ENCODE data around the gene GPRIN2. TPM values are rescaled to one million over a fixed set of nuclear protein-coding genes. Genes with fewer than 3 reads are reported as not detected.
"Not testable (repeated sequence)": the region's sequence is repeated elsewhere in the genome, so short reads cannot be mapped to it uniquely, and the experiment has no call there.

Gene GPRIN2
- total RNA-seq, 2 experiments from 2014 or later = not detected

- CTCF ChIA-PET = no interaction called here
- no peak overlapping the region for H3K27ac Mint-ChIP-seq
- Histone ChIP-seq H3K27me3 (ENCODE audit: control insufficient read depth in 1 of 2, insufficient read depth in 2 of 2, low read length in 2 of 2) (no peaks in the 10 kb centered on the region), H3K4me1 (ENCODE audit: insufficient read depth, low read length) (no peaks in the 10 kb centered on the region), H3K4me3 (ENCODE audit: low read length) (no peak overlapping the region), H3K27ac (ENCODE audit: low read depth in 1 of 2, low read length in 2 of 2) (no peak overlapping the region), H3K9me3 (ENCODE audit: control insufficient read depth in 1 of 2, insufficient read depth in 1 of 2, low read length in 2 of 2) (no peaks in the 10 kb centered on the region), H3K36me3 (ENCODE audit: insufficient read depth, low read length) (no peaks in the 10 kb centered on the region)
- H3K36me3 Mint-ChIP-seq (ENCODE audit: low read depth) = no peaks in the 10 kb centered on the region
- ATAC-seq (ENCODE audit: poor library complexity) (no peak), DNase-seq (peak in 2 of 14 experiments; percentile 0 to 32)
- TF ChIP-seq CTCF (IDR thresholded peaks at IDR 0.05) = no peak
- H3K4me1 Mint-ChIP-seq (ENCODE audit: low read depth) = no peaks in the 10 kb centered on the region
- no peaks in the 10 kb centered on the region for H3K9me3 Mint-ChIP-seq
- intact Hi-C loops (cut with DNase I, micrococcal nuclease) = no loop called here
- no peaks in the 10 kb centered on the region for H3K27me3 Mint-ChIP-seq
- POLR2A ChIA-PET = no interaction called here
- H3K4me3 Mint-ChIP-seq = no peak overlapping the region
Measured at GRCh38 chr10:46514431-46514861, 42.0 kb downstream of the GPRIN2 start.

GRCh38 chr10:46513333-46513732, 43.1 kb downstream of the GPRIN2 start:
- POLR2A ChIA-PET; H3K4me3 ChIP-seq (ENCODE audit: low read length); H3K27me3 Mint-ChIP-seq; H3K27ac Mint-ChIP-seq; H3K27ac ChIP-seq (ENCODE audit: low read depth in 1 of 2, low read length in 2 of 2); intact Hi-C loops (cut with DNase I, micrococcal nuclease); H3K36me3 Mint-ChIP-seq (ENCODE audit: low read depth); H3K9me3 Mint-ChIP-seq; H3K9me3 ChIP-seq (ENCODE audit: control insufficient read depth in 1 of 2, insufficient read depth in 1 of 2, low read length in 2 of 2); H3K4me1 Mint-ChIP-seq (ENCODE audit: low read depth); CTCF ChIA-PET; H3K4me3 Mint-ChIP-seq; DNase-seq; H3K4me1 ChIP-seq (ENCODE audit: insufficient read depth, low read length); H3K27me3 ChIP-seq (ENCODE audit: control insufficient read depth in 1 of 2, insufficient read depth in 2 of 2, low read length in 2 of 2); H3K36me3 ChIP-seq (ENCODE audit: insufficient read depth, low read length); ATAC-seq (ENCODE audit: poor library complexity): not testable (repeated sequence)

- H3K27me3 ChIP-seq (ENCODE audit: control insufficient read depth in 1 of 2, insufficient read depth in 2 of 2, low read length in 2 of 2); H3K4me3 Mint-ChIP-seq; H3K9me3 ChIP-seq (ENCODE audit: control insufficient read depth in 1 of 2, insufficient read depth in 1 of 2, low read length in 2 of 2); DNase-seq; ATAC-seq (ENCODE audit: poor library complexity); H3K27ac Mint-ChIP-seq; CTCF ChIA-PET; intact Hi-C loops (cut with DNase I, micrococcal nuclease); H3K9me3 Mint-ChIP-seq; H3K27ac ChIP-seq (ENCODE audit: low read depth in 1 of 2, low read length in 2 of 2); H3K27me3 Mint-ChIP-seq; H3K36me3 Mint-ChIP-seq (ENCODE audit: low read depth); H3K4me3 ChIP-seq (ENCODE audit: low read length); POLR2A ChIA-PET; H3K4me1 ChIP-seq (ENCODE audit: insufficient read depth, low read length); H3K4me1 Mint-ChIP-seq (ENCODE audit: low read depth); H3K36me3 ChIP-seq (ENCODE audit: insufficient read depth, low read length): not testable (repeated sequence)
Measured at GRCh38 chr10:46512725-46513124, 43.7 kb downstream of the GPRIN2 start.

- ATAC-seq (ENCODE audit: poor library complexity); H3K27me3 ChIP-seq (ENCODE audit: control insufficient read depth in 1 of 2, insufficient read depth in 2 of 2, low read length in 2 of 2); intact Hi-C loops (cut with DNase I, micrococcal nuclease); H3K4me3 ChIP-seq (ENCODE audit: low read length); H3K36me3 ChIP-seq (ENCODE audit: insufficient read depth, low read length); H3K27ac Mint-ChIP-seq; H3K9me3 Mint-ChIP-seq; POLR2A ChIA-PET; H3K4me1 ChIP-seq (ENCODE audit: insufficient read depth, low read length); H3K4me1 Mint-ChIP-seq (ENCODE audit: low read depth); H3K9me3 ChIP-seq (ENCODE audit: control insufficient read depth in 1 of 2, insufficient read depth in 1 of 2, low read length in 2 of 2); H3K27ac ChIP-seq (ENCODE audit: low read depth in 1 of 2, low read length in 2 of 2); CTCF ChIA-PET; DNase-seq; H3K27me3 Mint-ChIP-seq; H3K4me3 Mint-ChIP-seq; H3K36me3 Mint-ChIP-seq (ENCODE audit: low read depth): not testable (repeated sequence)
Measured at GRCh38 chr10:46512002-46512401, 44.5 kb downstream of the GPRIN2 start.

Other genes starting within 250 kb of the GPRIN2 start
- not detected for gene ANXA8L1, start 180.9 kb downstream of the GPRIN2 start, total RNA-seq
- gene NPY4R, start 90.7 kb downstream of the GPRIN2 start, total RNA-seq = not detected
- under 1 TPM; 0.17 to 0.77 TPM for gene SYT15, start 22.5 kb upstream of the GPRIN2 start, total RNA-seq